Measurements from ENCODE around the gene MYF6. TPM values are rescaled to one million over a fixed set of nuclear protein-coding genes. Genes with fewer than 3 reads are reported as not detected.

The MYF6 gene
- total RNA-seq, 1 donor from 2014 or later = not detected

GRCh38 chr12:80704420-80704819 is 3.0 kb upstream of the MYF6 start:
- DNase-seq (ENCODE audit: low read depth, low spot score) = no peak

GRCh38 chr12:80707830-80708258 is 410 bp downstream of the MYF6 start:
- DNase-seq (ENCODE audit: low read depth, low spot score) = no peak

GRCh38 chr12:80708259-80708974 is 983 bp downstream of the MYF6 start:
- no peak for DNase-seq (ENCODE audit: low read depth, low spot score)

- DNase-seq (ENCODE audit: low read depth, low spot score) = no peak
Measured at GRCh38 chr12:80708975-80709328, 1.5 kb downstream of the MYF6 start.

GRCh38 chr12:80709811-80710726 is 2.6 kb downstream of the MYF6 start:
- no peak for DNase-seq (ENCODE audit: low read depth, low spot score)

GRCh38 chr12:80710727-80711449 is 3.5 kb downstream of the MYF6 start:
- DNase-seq (ENCODE audit: low read depth, low spot score) = no peak

GRCh38 chr12:80711866-80712265 is 4.4 kb downstream of the MYF6 start:
- DNase-seq (ENCODE audit: low read depth, low spot score) = no peak

- DNase-seq (ENCODE audit: low read depth, low spot score) = no peak
Measured at GRCh38 chr12:80712866-80713265, 5.4 kb downstream of the MYF6 start.

- DNase-seq (ENCODE audit: low read depth, low spot score) = no peak
Measured at GRCh38 chr12:80713419-80713818, 6.0 kb downstream of the MYF6 start.

- no peak for DNase-seq (ENCODE audit: low read depth, low spot score)
Measured at GRCh38 chr12:80714055-80714454, 6.6 kb downstream of the MYF6 start.

GRCh38 chr12:80714846-80715245 is 7.4 kb downstream of the MYF6 start:
- no peak for DNase-seq (ENCODE audit: low read depth, low spot score)

- no peak for DNase-seq (ENCODE audit: low read depth, low spot score)
Measured at GRCh38 chr12:80715713-80716249, 8.3 kb downstream of the MYF6 start.

- no peak for DNase-seq (ENCODE audit: low read depth, low spot score)
Measured at GRCh38 chr12:80716696-80717469, 9.4 kb downstream of the MYF6 start, which contains the start of gene MYF5. Gene MYF5, plus strand, starts transcription at chr12:80716912. Its CDS starts 152 bp downstream, at chr12:80717064.

GRCh38 chr12:80717856-80718255 is 10.4 kb downstream of the MYF6 start:
- no peak for DNase-seq (ENCODE audit: low read depth, low spot score)

- no peak for DNase-seq (ENCODE audit: low read depth, low spot score)
Measured at GRCh38 chr12:80720516-80720915, 13.1 kb downstream of the MYF6 start.

GRCh38 chr12:80721326-80721725 is 13.9 kb downstream of the MYF6 start:
- no peak for DNase-seq (ENCODE audit: low read depth, low spot score)

GRCh38 chr12:80745851-80746505 is 38.5 kb downstream of the MYF6 start:
- DNase-seq (ENCODE audit: low read depth, low spot score) = no peak

GRCh38 chr12:80747800-80748199 is 40.4 kb downstream of the MYF6 start:
- no peak for DNase-seq (ENCODE audit: low read depth, low spot score)

GRCh38 chr12:80749456-80749855 is 42.0 kb downstream of the MYF6 start:
- DNase-seq (ENCODE audit: low read depth, low spot score) = no peak

- DNase-seq (ENCODE audit: low read depth, low spot score) = no peak
Measured at GRCh38 chr12:80752464-80752863, 45.0 kb downstream of the MYF6 start.

Data from pulmonary artery endothelial cell (primary cell).